Endothelial cell of umbilical vein (primary cell): ENCODE measurements around the gene MIA3. TPM values are rescaled to one million over a fixed set of nuclear protein-coding genes. Genes with fewer than 3 reads are reported as not detected.

Source experiments
- BruUV-seq: library from RNA; stranded (reverse); fragments of 400-500 nt; replicated peaks from 2 replicates; lab custom pipeline; 2021; lab: Mats Ljungman, UMichigan
- CTCF ChIA-PET: fragments of 300-600, 350-600 bp; sonication (Branson Sonifier 250); formaldehyde crosslinking; loops from one replicate; lab custom pipeline; 2021; ENCODE audit warnings: antibody characterized with exemption, inconsistent platforms; lab: Charles Lee
- POLR2A ChIA-PET: fragments of 300-600, 350-600 bp; sonication (Branson Sonifier 250); formaldehyde crosslinking; loops from one replicate; lab custom pipeline; 2021; ENCODE audit warnings: antibody characterized with exemption, inconsistent platforms; lab: Charles Lee
- DNase-seq: peaks from one replicate; pipeline ENCODE4 v3.0.0-alpha.2; 2011; ENCODE audit warnings: low read depth, low spot score
- FAIRE-seq: peaks from 2 replicates; lab custom pipeline; 2011; peaks lifted over from hg19 to GRCh38; lab: Jason Lieb, UNC
- H2AFZ ChIP-seq: 2 replicates; pipeline ENCODE4 v1.6.0; 2012; ENCODE audit warnings: low read depth, low read length, control low read depth, inconsistent platforms
- H3K27ac ChIP-seq: 2 replicates; pipeline ENCODE4 v1.5.1; 2011; ENCODE audit warnings: low read depth, mild to moderate bottlenecking, control low read depth, low read length, moderate library complexity; ENCODE audit not compliant: insufficient read depth
- H3K27me3 ChIP-seq, 2 experiments: 2 replicates each; pipeline versions ENCODE4 v1.6.0 to v1.6.1; 2011; ENCODE audit warnings: low read length in 2 of 2, mixed read lengths in 1 of 2; ENCODE audit not compliant: control insufficient read depth in 2 of 2, insufficient read depth in 2 of 2
- H3K36me3 ChIP-seq, 2 experiments: 2 replicates in 1 of 2; 3 replicates in 1 of 2; pipeline ENCODE4 v1.5.1; 2011; ENCODE audit warnings: low read length in 2 of 2, mild to moderate bottlenecking in 1 of 2, moderate library complexity in 1 of 2; ENCODE audit not compliant: control insufficient read depth in 2 of 2, insufficient read depth in 2 of 2; ENCODE audit errors: extremely low read depth in 1 of 2
- H3K4me1 ChIP-seq: 3 replicates; pipeline ENCODE4 v1.5.1; 2011; ENCODE audit warnings: mild to moderate bottlenecking, low read length; ENCODE audit not compliant: control insufficient read depth, insufficient read depth; ENCODE audit errors: extremely low read depth
- H3K4me2 ChIP-seq: 2 replicates; pipeline ENCODE4 v1.6.1; 2011; ENCODE audit warnings: low read length, control low read depth, mixed read lengths; ENCODE audit not compliant: insufficient read depth
- H3K4me3 ChIP-seq, 3 experiments: fragments of 200-600 bp in 1 of 3; sonication (generic), shearing (Covaris generic) in 1 of 3; replicated peaks in 1 of 3; 2 replicates each; pipeline ENCODE4 v1.5.1; 2011 to 2016; ENCODE audit warnings: control low read depth in 3 of 3, low read length in 3 of 3, mild to moderate bottlenecking in 2 of 3, inconsistent platforms in 1 of 3, low read depth in 1 of 3, moderate library complexity in 1 of 3; ENCODE audit not compliant: insufficient read depth in 1 of 3
- H3K79me2 ChIP-seq: 2 replicates; pipeline ENCODE4 v1.6.0; 2012; ENCODE audit warnings: low read length, inconsistent platforms; ENCODE audit not compliant: control insufficient read depth, insufficient read depth
- H3K9ac ChIP-seq: replicated peaks from 2 replicates; pipeline ENCODE3; 2011; ENCODE audit warnings: low read length, control low read depth; ENCODE audit not compliant: insufficient read depth; ENCODE audit errors: extremely low read depth
- H3K9me1 ChIP-seq: replicated peaks from 3 replicates; pipeline ENCODE4 v1.6.0; 2011; ENCODE audit warnings: mild to moderate bottlenecking, low read length; ENCODE audit not compliant: control insufficient read depth, insufficient read depth; ENCODE audit errors: extremely low read depth
- H3K9me3 ChIP-seq: replicated peaks from 2 replicates; pipeline ENCODE4 v1.5.1; 2012; ENCODE audit warnings: low read length, inconsistent platforms; ENCODE audit not compliant: control insufficient read depth, insufficient read depth
- H4K20me1 ChIP-seq: replicated peaks from 2 replicates; pipeline ENCODE3; 2011; ENCODE audit warnings: mild to moderate bottlenecking, low read length; ENCODE audit not compliant: control insufficient read depth, insufficient read depth; ENCODE audit errors: extremely low read depth
- CTCF ChIP-seq, 2 donors: IDR thresholded peaks; 1 replicate in 1 of 2; 2 replicates in 1 of 2; pipeline ENCODE4 v1.5.1; 2011; ENCODE audit warnings: low read length in 2 of 2, mild to moderate bottlenecking in 2 of 2, moderate library complexity in 2 of 2, control low read depth in 1 of 2, inconsistent platforms in 1 of 2, low read depth in 1 of 2; ENCODE audit not compliant: insufficient read depth in 1 of 2; ENCODE audit errors: extremely low read depth in 1 of 2
- EZH2 ChIP-seq: IDR thresholded peaks from 2 replicates; pipeline ENCODE4 v1.6.1; 2012; ENCODE audit warnings: borderline replicate concordance, low read depth, mild to moderate bottlenecking, moderate library complexity, low read length, inconsistent platforms; ENCODE audit not compliant: severe bottlenecking
- FOS ChIP-seq: IDR thresholded peaks from 2 replicates; pipeline ENCODE4 v1.6.1; 2011; ENCODE audit warnings: mild to moderate bottlenecking, low read length, moderate library complexity, borderline replicate concordance; ENCODE audit not compliant: insufficient read depth
- JUN ChIP-seq: IDR thresholded peaks from 2 replicates; pipeline ENCODE4 v1.6.1; 2011; ENCODE audit warnings: borderline replicate concordance, low read depth; ENCODE audit not compliant: insufficient read length, insufficient read depth
- MYC ChIP-seq: IDR thresholded peaks from one replicate; pipeline ENCODE4 v1.6.1; 2011; ENCODE audit warnings: mild to moderate bottlenecking, low read depth, low read length
- dilution Hi-C: fragments of 300-500 bp; cut with MboI; formaldehyde crosslinking; loops from one replicate; pipeline ENCODE4 v1.15.0; 2019; ENCODE audit warnings: low sequenced_read_pairs; ENCODE audit not compliant: extremely low pct_ligation_motif_present
- intact Hi-C: fragments of 100-400 bp; cut with micrococcal nuclease; formaldehyde crosslinking; loops from one replicate; pipeline ENCODE4 v1.10.0; 2022
- polyA plus RNA-seq, 4 experiments: library from polyadenylated mRNA; depleted of rRNA in 3 of 4; stranded (reverse) in 3 of 4; unstranded in 1 of 4; fragments of >200 nt; gene quantifications; 2 replicates each; pipeline versions ENCODE4 v1.2.1 to v1.2.3, GENCODE V29; 2011 to 2012; ENCODE audit warnings: missing spikeins in 1 of 4
- total RNA-seq: library from RNA; stranded (reverse); gene quantifications from 2 replicates; pipeline ENCODE4 v1.2.3, GENCODE V29; 2021
- TF ChIP-seq, protein P1 (sequence below): IDR thresholded peaks from 2 replicates; pipeline ENCODE4 v1.6.1; 2011; ENCODE audit not compliant: insufficient read depth, insufficient read length

MIA3 gene
- total and polyA plus RNA-seq, 2 donors (not counting 3 experiments of a cell fraction or from before 2014, with no cell fraction given) = 63.7 to 108 TPM

DNA sequence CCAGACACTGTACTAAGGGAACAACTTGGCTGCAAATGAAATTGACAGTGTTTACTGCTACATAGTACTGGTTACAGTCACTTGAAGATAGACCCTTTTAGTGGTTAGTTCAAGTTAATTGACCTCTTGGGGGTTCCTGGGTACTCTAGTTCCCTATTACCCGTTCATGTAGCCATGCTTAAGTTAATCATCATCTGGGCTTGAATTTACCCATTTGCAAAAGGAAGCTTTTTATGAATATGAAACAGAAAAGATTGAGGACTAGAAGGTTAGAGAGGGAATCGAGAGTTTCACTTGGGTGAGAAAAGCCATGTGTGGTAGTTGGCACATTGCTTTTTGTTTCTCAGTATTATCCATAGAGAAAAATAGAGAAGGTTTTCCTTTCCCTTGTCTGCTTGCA lies 2.7 kb downstream of the MIA3 start:
- no peak overlapping the region for H3K27ac ChIP-seq
- H3K4me3 ChIP-seq = no peak overlapping the region
- no peaks in the 10 kb centered on the region for H3K9me3 ChIP-seq
- no peak overlapping the region for H2AFZ ChIP-seq
- intact Hi-C loops = no loop called here
- H3K36me3 ChIP-seq = peaks cover 0 to 2% of the 10 kb centered on the region in 2 experiments
- FAIRE-seq = no peak
- no peak overlapping the region for H3K9ac ChIP-seq
- H3K9me1 ChIP-seq = no peaks in the 10 kb centered on the region
- no TSS peak for BruUV-seq
- H3K4me2 ChIP-seq = no peak overlapping the region
- peaks cover 0 to 2% of the 10 kb centered on the region in 2 experiments for H3K27me3 ChIP-seq
- no peak for TF ChIP-seq CTCF (IDR thresholded peaks at IDR 0.05; ENCODE audit: extremely low read depth in 1 of 2, insufficient read depth in 1 of 2, low read depth in 1 of 2, low read length in 2 of 2)
- TF ChIP-seq EZH2 = no peak
- no peak for TF ChIP-seq JUN
- TF ChIP-seq FOS = no peak
- TF ChIP-seq, protein P1, sequence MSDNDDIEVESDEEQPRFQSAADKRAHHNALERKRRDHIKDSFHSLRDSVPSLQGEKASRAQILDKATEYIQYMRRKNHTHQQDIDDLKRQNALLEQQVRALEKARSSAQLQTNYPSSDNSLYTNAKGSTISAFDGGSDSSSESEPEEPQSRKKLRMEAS = no peak
- no peak for TF ChIP-seq MYC
- ChIA-PET POLR2A (no interaction called here), CTCF (interaction anchor here (0.8 to 4.6 kb wide), 3 partner anchors 14 to 155 kb away, joined by 3 to 34 read pairs (median 12); no protein-coding TSS in a partner anchor)
- no peak for DNase-seq
- peaks cover 7% of the 10 kb centered on the region for H3K4me1 ChIP-seq
- peaks cover 4% of the 10 kb centered on the region for H3K79me2 ChIP-seq
- H4K20me1 ChIP-seq = no peaks in the 10 kb centered on the region
- dilution Hi-C loops = no loop called here
